Pancreas (tissue), 10 donors: ENCODE results near the gene FBXO47. TPM values are rescaled to one million over a fixed set of nuclear protein-coding genes. Genes with fewer than 3 reads are reported as not detected.

Source experiments
- ATAC-seq, 4 donors: fragments of 200-7000 bp; cut with Tn5 transposase; one replicate each; pipeline versions ENCODE4 v1.8.0 to v1.9.1; 2020; ENCODE audit warnings: mild to moderate bottlenecking in 4 of 4, moderate library complexity in 4 of 4
- DNase-seq, 6 donors: peaks; one replicate each; pipeline ENCODE4 v3.0.0-alpha.2; 2020
- FAIRE-seq: peaks from 2 replicates; lab custom pipeline; 2012; peaks lifted over from hg19 to GRCh38; lab: Jason Lieb, UNC
- H3K27ac ChIP-seq, 4 donors: fragments of 200-600 bp; sonication (generic); 1 replicate in 3 of 4; 2 replicates in 1 of 4; pipeline versions ENCODE4 v1.5.0 to v1.8.0; 2020
- H3K27me3 ChIP-seq, 4 donors: fragments of 200-600 bp; one replicate each; pipeline ENCODE4 v1.8.0; 2021
- H3K36me3 ChIP-seq, 3 donors: fragments of 200-600 bp; sonication (generic) in 1 of 3; one replicate each; pipeline versions ENCODE4 v1.5.0 to v1.8.0; 2020 to 2021
- H3K4me1 ChIP-seq, 3 donors: fragments of 200-600 bp; one replicate each; pipeline ENCODE4 v1.8.0; 2021
- H3K4me3 ChIP-seq, 4 donors: fragments of 200-600 bp; sonication (generic) in 2 of 4; one replicate each; pipeline versions ENCODE4 v1.5.0 to v1.8.0; 2020 to 2021
- H3K9me3 ChIP-seq, 4 donors: fragments of 200-600 bp; one replicate each; pipeline ENCODE4 v1.8.0; 2021
- CTCF ChIP-seq, 4 donors: fragments of 200-600 bp; sonication (generic) in 3 of 4; IDR thresholded peaks; one replicate each; pipeline versions ENCODE4 v1.5.0 to v1.8.0; 2021; ENCODE audit warnings: antibody characterized with exemption in 4 of 4
- WGBS, 2 donors: extraction: QIAGEN DNeasy Blood & Tissue Kit; methylation state at CpG; one replicate each; pipeline ENCODE4 v1.1.7; 2013; 5-methylcytosine and 5-hydroxymethylcytosine counted together
- intact Hi-C, 3 donors: fragments of 100-400 bp; cut with DNase I; formaldehyde crosslinking; loops; one replicate each; pipeline versions ENCODE4 v1.11.1 to v1.14.2; 2022
- polyA plus RNA-seq, 2 donors: library from polyadenylated mRNA; stranded (reverse); fragments of 200-250 nt; gene quantifications; one replicate each; pipeline ENCODE4 v1.2.3, GENCODE V29; 2013
- total RNA-seq, 6 donors: library from RNA; stranded (reverse); fragmentation: NEBNext Ultra II Directional in 4 of 6; extraction: Animal tissue kit (Norgen Biotek cat#: 25700) in 4 of 6; gene quantifications; one replicate each; pipeline versions ENCODE4 v1.2.1 to v1.2.4, GENCODE V29; 2021 to 2023
- donor health status: healthy with polysubstance abuse.
- donor health status: DM: no; HTN: no; CAD: no; lungs with moderate emphysema.
- donor health status: DM: no; HTN: no; CAD: no.
- donor health status: control.
- donor health status: control.
- donor health status: Bipolar disorder and iron deficiency.
- donor health status: DM: yes; HTN: yes; CAD: no.
- donor health status: DM: no; HTN: no; CAD: no.
- donor health status: DM: no; HTN: no; CAD: no.
- donor health status: DM: yes; HTN: yes; CAD: no.

The FBXO47 gene
- total and polyA plus RNA-seq, 8 donors = 0.06 TPM; not detected in 7

DNA sequence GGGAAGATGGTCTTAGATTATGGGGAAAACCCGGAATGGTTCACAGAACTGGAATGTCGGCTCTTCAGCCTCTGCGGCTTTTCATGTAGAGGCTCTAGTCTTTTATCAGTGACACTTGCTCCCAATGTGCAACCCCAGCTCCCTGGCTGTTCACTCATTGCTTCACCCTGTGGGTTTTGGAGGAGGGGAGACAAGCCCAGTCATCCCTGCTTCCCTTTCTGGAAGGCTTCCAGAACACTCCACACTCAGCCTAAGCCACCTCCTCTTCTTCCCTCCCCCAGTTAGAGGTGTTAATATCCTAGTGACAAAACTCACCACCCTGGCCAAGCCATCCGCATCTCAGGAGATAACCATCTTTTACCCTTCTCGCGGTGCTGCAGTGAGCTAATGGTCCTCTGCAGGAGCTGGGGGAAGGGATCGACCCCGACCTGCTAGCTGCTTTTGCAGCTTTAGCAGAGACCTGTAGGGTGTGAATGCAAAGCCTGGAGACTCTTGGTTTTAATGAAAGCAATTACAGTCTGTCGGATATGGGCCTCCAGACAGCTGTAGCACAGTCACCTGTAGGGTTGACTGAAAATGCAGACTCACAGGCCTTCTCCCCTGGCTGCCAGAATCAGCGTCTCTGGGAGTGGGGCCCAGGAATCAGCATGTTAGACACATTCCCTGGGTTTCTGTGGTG is 66.1 kb downstream of the FBXO47 start:
- Histone ChIP-seq H3K27ac (peak overlapping the region in 1 of 4 donors; percentile 1), H3K4me3 (no peak overlapping the region), H3K27me3 (no peaks in the 10 kb centered on the region), H3K9me3 (no peaks in the 10 kb centered on the region), H3K36me3 (peaks cover 0 to 37% (median 0%) of the 10 kb centered on the region in 3 donors), H3K4me1 (peaks cover 0 to 3% (median 0%) of the 10 kb centered on the region in 3 donors)
- intact Hi-C loops = no loop called here
- DNase-seq = peak in 1 of 6 donors; percentile 67
- 61 to 69% methylated on average over 10 of the region's 10 CpGs for WGBS, 2 donors
- no peak for TF ChIP-seq CTCF (IDR thresholded peaks at IDR 0.05)
- ATAC-seq = peak; percentile 14 to 71 (median 58)
- FAIRE-seq = no peak

DNA sequence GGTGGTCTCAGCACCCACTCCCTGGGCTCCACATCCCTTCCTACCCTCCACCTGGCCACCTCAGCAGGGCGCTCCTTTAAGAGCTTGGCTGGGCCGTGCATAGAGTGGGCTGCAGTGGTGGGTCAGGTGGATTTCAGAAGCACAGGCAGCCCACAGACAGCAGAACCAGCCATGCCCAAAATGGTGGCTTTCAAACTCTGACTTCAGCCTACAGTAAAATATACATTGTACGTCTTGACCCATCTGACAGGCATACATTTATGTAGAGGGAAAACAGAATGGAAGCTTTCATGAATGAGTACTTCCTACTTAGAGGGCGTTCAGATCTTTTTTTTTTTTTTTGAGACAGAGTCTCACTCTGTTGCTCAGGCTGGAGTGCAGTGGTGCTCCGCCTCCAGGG is 67.8 kb downstream of the FBXO47 start:
- DNase-seq = no peak
- FAIRE-seq = no peak
- Histone ChIP-seq H3K4me3 (no peak overlapping the region), H3K27ac (peak overlapping the region in 1 of 4 donors; percentile 2), H3K4me1 (peaks cover 0 to 3% (median 0%) of the 10 kb centered on the region in 3 donors), H3K9me3 (no peaks in the 10 kb centered on the region), H3K36me3 (peaks cover 0 to 32% (median 0%) of the 10 kb centered on the region in 3 donors), H3K27me3 (no peaks in the 10 kb centered on the region)
- WGBS, 2 donors = 88 to 95% methylated on average over 5 of the region's 5 CpGs
- ATAC-seq = no peak
- no peak for TF ChIP-seq CTCF (IDR thresholded peaks at IDR 0.05)
- intact Hi-C loops = no loop called here

DNA sequence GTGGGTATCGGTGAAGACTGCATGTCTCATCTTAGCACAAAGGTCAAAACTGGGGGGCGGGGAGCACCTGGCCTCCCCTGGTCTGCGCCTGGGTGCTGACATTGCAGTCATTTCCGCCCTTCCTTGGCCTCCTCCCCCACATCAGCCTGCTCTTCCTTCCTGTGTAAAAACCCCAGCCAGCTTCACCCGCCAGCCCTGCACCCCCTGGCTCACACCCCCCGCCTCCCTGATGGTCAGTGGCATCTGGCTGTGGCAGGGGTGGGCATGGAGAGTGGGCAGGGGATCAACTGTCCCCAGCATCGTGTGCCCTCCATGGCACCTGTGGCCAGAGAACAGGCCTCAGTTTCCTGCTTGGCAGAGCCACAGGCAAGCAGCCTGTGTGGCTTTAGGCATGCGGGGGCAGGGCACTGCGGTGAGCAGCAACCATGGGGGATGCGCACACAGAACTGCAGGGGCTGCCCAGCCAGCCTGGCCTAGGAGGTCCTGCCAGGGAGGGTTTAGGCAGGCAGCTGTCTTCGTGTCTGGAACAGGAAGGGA is 68.3 kb downstream of the FBXO47 start:
- TF ChIP-seq CTCF (IDR thresholded peaks at IDR 0.05) = no peak
- peaks cover 0 to 8% (median 0%) of the 10 kb centered on the region in 3 donors for H3K4me1 ChIP-seq

DNA sequence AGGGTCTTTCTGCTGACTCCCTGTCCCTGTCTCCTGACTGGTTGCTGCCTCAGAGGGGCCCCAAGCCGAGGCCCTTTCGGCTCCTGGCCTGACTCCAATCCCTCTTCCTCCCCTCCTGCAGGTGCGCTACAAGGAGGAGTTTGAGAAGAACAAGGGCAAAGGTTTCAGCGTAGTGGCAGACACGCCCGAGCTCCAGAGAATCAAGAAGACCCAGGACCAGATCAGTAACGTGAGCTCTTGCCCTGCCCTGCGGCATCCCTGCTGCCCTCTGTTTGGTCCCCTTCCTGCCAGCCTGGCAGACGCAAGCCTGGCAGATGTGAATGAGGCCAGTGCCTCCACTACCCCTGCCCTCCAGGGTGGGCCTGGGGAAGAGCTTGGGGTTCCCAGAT is 68.9 kb downstream of the FBXO47 start:
- DNase-seq = no peak
- no peak for TF ChIP-seq CTCF (IDR thresholded peaks at IDR 0.05)
- peaks cover 0 to 12% (median 0%) of the 10 kb centered on the region in 3 donors for H3K4me1 ChIP-seq
- no peaks in the 10 kb centered on the region for H3K27me3 ChIP-seq
- peaks cover 0 to 25% (median 0%) of the 10 kb centered on the region in 3 donors for H3K36me3 ChIP-seq
- H3K9me3 ChIP-seq = no peaks in the 10 kb centered on the region
- H3K4me3 ChIP-seq = no peak overlapping the region
- 79 to 81% methylated on average over 9 of the region's 9 CpGs for WGBS, 2 donors
- no peak for ATAC-seq
- intact Hi-C loops = no loop called here
- no peak overlapping the region for H3K27ac ChIP-seq
- no peak for FAIRE-seq

More for the DNA sequence above, 68.3 kb downstream of the FBXO47 start:
- no peak for DNase-seq
- intact Hi-C loops = no loop called here
- no peaks in the 10 kb centered on the region for H3K27me3 ChIP-seq
- ATAC-seq = peak in 2 of 4 donors; percentile 13 to 30
- no peak overlapping the region for H3K4me3 ChIP-seq
- no peaks in the 10 kb centered on the region for H3K9me3 ChIP-seq
- 86% methylated on average over 11 of the region's 11 CpGs for WGBS, 2 donors
- peaks cover 0 to 26% (median 0%) of the 10 kb centered on the region in 3 donors for H3K36me3 ChIP-seq
- FAIRE-seq = no peak
- peak overlapping the region in 1 of 4 donors; percentile 2 for H3K27ac ChIP-seq
